SK-N-SH (cell line): Measurements from ENCODE around the gene PNLIPRP1.

Experiments used
- CTCF ChIP-seq: fragments of 200-600 bp; sonication (generic); IDR thresholded peaks from 2 replicates; pipeline ENCODE4 v1.6.1; 2017; ENCODE audit warnings: antibody characterized with exemption, mild to moderate bottlenecking, moderate library complexity
- EP300 ChIP-seq, 2 experiments: IDR thresholded peaks; 2 replicates each; pipeline versions ENCODE4 v1.4.0 to v1.6.1; 2012; ENCODE audit warnings: borderline replicate concordance in 1 of 2, low read depth in 1 of 2, low read length in 1 of 2
- MAX ChIP-seq: IDR thresholded peaks from 2 replicates; pipeline ENCODE4 v1.4.0; 2012; ENCODE audit warnings: low read depth
- MXI1 ChIP-seq: IDR thresholded peaks from 2 replicates; pipeline ENCODE4 v1.6.1; 2012; ENCODE audit warnings: mild to moderate bottlenecking, low read depth, low read length, improper control_type of control experiment
- POLR2AphosphoS5 ChIP-seq: IDR thresholded peaks from 2 replicates; pipeline ENCODE4 v1.6.1; 2012; ENCODE audit warnings: low read depth, low read length
- RXRA ChIP-seq: IDR thresholded peaks from 2 replicates; pipeline ENCODE4 v1.4.0; 2012; ENCODE audit warnings: low read depth, mild to moderate bottlenecking, borderline replicate concordance
- TEAD4 ChIP-seq: IDR thresholded peaks from 2 replicates; pipeline ENCODE4 v1.4.0; 2012; ENCODE audit warnings: mild to moderate bottlenecking, borderline replicate concordance; ENCODE audit not compliant: insufficient read depth
- TF ChIP-seq, protein P1 (sequence below): IDR thresholded peaks from 2 replicates; pipeline ENCODE4 v1.6.1; 2012; ENCODE audit warnings: mild to moderate bottlenecking, low read depth, low read length, moderate library complexity

- TF ChIP-seq CTCF (no peak), EP300 (IDR thresholded peaks at IDR 0.05; ENCODE audit: borderline replicate concordance in 1 of 2, low read depth in 1 of 2, low read length in 1 of 2) (no peak), MAX (no peak), RXRA (no peak), POLR2AphosphoS5 (no peak), TEAD4 (no peak), MXI1 (no peak)
- TF ChIP-seq, protein P1, sequence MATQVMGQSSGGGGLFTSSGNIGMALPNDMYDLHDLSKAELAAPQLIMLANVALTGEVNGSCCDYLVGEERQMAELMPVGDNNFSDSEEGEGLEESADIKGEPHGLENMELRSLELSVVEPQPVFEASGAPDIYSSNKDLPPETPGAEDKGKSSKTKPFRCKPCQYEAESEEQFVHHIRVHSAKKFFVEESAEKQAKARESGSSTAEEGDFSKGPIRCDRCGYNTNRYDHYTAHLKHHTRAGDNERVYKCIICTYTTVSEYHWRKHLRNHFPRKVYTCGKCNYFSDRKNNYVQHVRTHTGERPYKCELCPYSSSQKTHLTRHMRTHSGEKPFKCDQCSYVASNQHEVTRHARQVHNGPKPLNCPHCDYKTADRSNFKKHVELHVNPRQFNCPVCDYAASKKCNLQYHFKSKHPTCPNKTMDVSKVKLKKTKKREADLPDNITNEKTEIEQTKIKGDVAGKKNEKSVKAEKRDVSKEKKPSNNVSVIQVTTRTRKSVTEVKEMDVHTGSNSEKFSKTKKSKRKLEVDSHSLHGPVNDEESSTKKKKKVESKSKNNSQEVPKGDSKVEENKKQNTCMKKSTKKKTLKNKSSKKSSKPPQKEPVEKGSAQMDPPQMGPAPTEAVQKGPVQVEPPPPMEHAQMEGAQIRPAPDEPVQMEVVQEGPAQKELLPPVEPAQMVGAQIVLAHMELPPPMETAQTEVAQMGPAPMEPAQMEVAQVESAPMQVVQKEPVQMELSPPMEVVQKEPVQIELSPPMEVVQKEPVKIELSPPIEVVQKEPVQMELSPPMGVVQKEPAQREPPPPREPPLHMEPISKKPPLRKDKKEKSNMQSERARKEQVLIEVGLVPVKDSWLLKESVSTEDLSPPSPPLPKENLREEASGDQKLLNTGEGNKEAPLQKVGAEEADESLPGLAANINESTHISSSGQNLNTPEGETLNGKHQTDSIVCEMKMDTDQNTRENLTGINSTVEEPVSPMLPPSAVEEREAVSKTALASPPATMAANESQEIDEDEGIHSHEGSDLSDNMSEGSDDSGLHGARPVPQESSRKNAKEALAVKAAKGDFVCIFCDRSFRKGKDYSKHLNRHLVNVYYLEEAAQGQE = no peak
Measured at GRCh38 chr10:116589926-116590325, 833 bp upstream of the PNLIPRP1 start.
